ENCODE results near the gene IGDCC3.

The IGDCC3 gene

GRCh38 chr15:65338823-65339222 is 39.0 kb downstream of the IGDCC3 start:
- DNase-seq = no peak

GRCh38 chr15:65338366-65338765 is 39.4 kb downstream of the IGDCC3 start:
- DNase-seq = no peak

GRCh38 chr15:65337436-65338070 is 40.2 kb downstream of the IGDCC3 start:
- DNase-seq = no peak

GRCh38 chr15:65336493-65337435 is 41.0 kb downstream of the IGDCC3 start:
- DNase-seq = no peak

- no peak for DNase-seq
Observed at GRCh38 chr15:65335278-65336055, 42.3 kb downstream of the IGDCC3 start.

GRCh38 chr15:65334586-65335231 is 43.1 kb downstream of the IGDCC3 start:
- no peak for DNase-seq

- no peak for DNase-seq
Observed at GRCh38 chr15:65333856-65334255, 43.9 kb downstream of the IGDCC3 start.

- no peak for DNase-seq
Observed at GRCh38 chr15:65333148-65333820, 44.5 kb downstream of the IGDCC3 start.

- no peak for DNase-seq
Observed at GRCh38 chr15:65332391-65333147, 45.2 kb downstream of the IGDCC3 start.

GRCh38 chr15:65331811-65332210 is 46.0 kb downstream of the IGDCC3 start:
- DNase-seq = no peak

- DNase-seq = no peak
Observed at GRCh38 chr15:65330934-65331645, 46.7 kb downstream of the IGDCC3 start.

- no peak for DNase-seq
Observed at GRCh38 chr15:65329984-65330735, 47.6 kb downstream of the IGDCC3 start.

GRCh38 chr15:65329288-65329983 is 48.4 kb downstream of the IGDCC3 start:
- DNase-seq = no peak

- no peak for DNase-seq
Observed at GRCh38 chr15:65328506-65329287, 49.1 kb downstream of the IGDCC3 start.

GRCh38 chr15:65327651-65328393 is 50.0 kb downstream of the IGDCC3 start:
- DNase-seq = no peak

- no peak for DNase-seq
Observed at GRCh38 chr15:65326818-65327217, 51.0 kb downstream of the IGDCC3 start.

GRCh38 chr15:65326117-65326526 is 51.7 kb downstream of the IGDCC3 start:
- no peak for DNase-seq

GRCh38 chr15:65323071-65323511 is 54.7 kb downstream of the IGDCC3 start:
- no peak for DNase-seq

Data from CD4-positive, alpha-beta T cell treated with Interleukin-1 beta for 1 hour (primary cell).